Naive thymus-derived CD4-positive, alpha-beta T cell (primary cell): ENCODE data around the gene TAPBP. TPM values are rescaled to one million over a fixed set of nuclear protein-coding genes. Genes with fewer than 3 reads are reported as not detected.
A peak's percentile ranks its signal among the peaks of the same experiment; 100 is the strongest.

Experiments used
- ATAC-seq: fragments of 150-1000 bp; cut with Tn5 transposase; 2 replicates; pipeline ENCODE4 v1.10.0; 2021; ENCODE audit warnings: mild to moderate bottlenecking, moderate library complexity
- CTCF ChIA-PET: fragments of 350-600 bp; sonication (Branson Sonifier 250); formaldehyde crosslinking; loops from one replicate; lab custom pipeline; 2021; ENCODE audit warnings: antibody characterized with exemption; lab: Charles Lee
- POLR2A ChIA-PET: fragments of 350-600 bp; sonication (Branson Sonifier 250); formaldehyde crosslinking; loops from one replicate; lab custom pipeline; 2021; ENCODE audit warnings: antibody characterized with exemption, inconsistent platforms; lab: Charles Lee
- DNase-seq, 9 donors: peaks; one replicate each; pipeline versions ENCODE4 v3.0.0 to v3.0.0-alpha.2; 2020 to 2022; ENCODE audit warnings: mixed read lengths in 1 of 9
- H3K27ac ChIP-seq: one replicate; pipeline ENCODE4 v1.7.0; 2013; ENCODE audit warnings: mild to moderate bottlenecking, low read depth, low read length, moderate library complexity
- H3K27me3 ChIP-seq, 2 donors: one replicate each; pipeline ENCODE4 v1.7.0; 2013; ENCODE audit warnings: low read length in 2 of 2, mild to moderate bottlenecking in 2 of 2, moderate library complexity in 2 of 2; ENCODE audit not compliant: control insufficient read depth in 2 of 2, insufficient read depth in 2 of 2
- H3K36me3 ChIP-seq, 3 experiments: 1 replicate in 2 of 3; 2 replicates in 1 of 3; pipeline ENCODE4 v1.7.0; 2013; ENCODE audit warnings: low read length in 3 of 3, mild to moderate bottlenecking in 3 of 3, moderate library complexity in 1 of 3; ENCODE audit not compliant: insufficient read depth in 3 of 3, control insufficient read depth in 2 of 3
- H3K4me1 ChIP-seq, 2 donors: one replicate each; pipeline ENCODE4 v1.7.0; 2013; ENCODE audit warnings: low read length in 2 of 2, mild to moderate bottlenecking in 2 of 2, moderate library complexity in 1 of 2; ENCODE audit not compliant: control insufficient read depth in 2 of 2, insufficient read depth in 2 of 2
- H3K4me3 ChIP-seq: 2 replicates; pipeline ENCODE4 v1.7.0; 2013; ENCODE audit warnings: mild to moderate bottlenecking, low read length
- H3K9me3 ChIP-seq, 3 experiments: 1 replicate in 2 of 3; 2 replicates in 1 of 3; pipeline ENCODE4 v1.7.0; 2013; ENCODE audit warnings: low read length in 3 of 3; ENCODE audit not compliant: control insufficient read depth in 2 of 3
- H3K27ac Mint-ChIP-seq, 9 donors: one replicate each; pipeline ENCODE4 v1.8.0; 2020 to 2022; ENCODE audit warnings: mixed read lengths in 9 of 9, mild to moderate bottlenecking in 8 of 9, moderate library complexity in 5 of 9, inconsistent platforms in 2 of 9
- H3K27me3 Mint-ChIP-seq, 5 donors: one replicate each; pipeline ENCODE4 v1.8.0; 2021 to 2022; ENCODE audit warnings: mixed read lengths in 5 of 5, mild to moderate bottlenecking in 1 of 5
- H3K36me3 Mint-ChIP-seq, 5 donors: one replicate each; pipeline ENCODE4 v1.8.0; 2020 to 2022; ENCODE audit warnings: mixed read lengths in 5 of 5, mild to moderate bottlenecking in 3 of 5, inconsistent platforms in 1 of 5
- H3K4me1 Mint-ChIP-seq, 7 donors: one replicate each; pipeline ENCODE4 v1.8.0; 2020 to 2022; ENCODE audit warnings: mixed read lengths in 7 of 7, mild to moderate bottlenecking in 3 of 7, inconsistent platforms in 1 of 7
- H3K4me3 Mint-ChIP-seq, 10 donors: one replicate each; pipeline ENCODE4 v1.8.0; 2020 to 2022; ENCODE audit warnings: mild to moderate bottlenecking in 10 of 10, mixed read lengths in 10 of 10, moderate library complexity in 6 of 10, inconsistent platforms in 2 of 10
- H3K9me3 Mint-ChIP-seq, 11 donors: one replicate each; pipeline ENCODE4 v1.8.0; 2020 to 2022; ENCODE audit warnings: mixed read lengths in 11 of 11, mild to moderate bottlenecking in 4 of 11, inconsistent platforms in 1 of 11, moderate library complexity in 1 of 11
- intact Hi-C, 2 donors: fragments of 100-400 bp; cut with micrococcal nuclease; formaldehyde crosslinking; loops; one replicate each; pipeline ENCODE4 v1.15.1; 2023
- polyA plus RNA-seq, 2 donors: library from polyadenylated mRNA; unstranded; fragments of 300-500 nt; fragmentation: Illumina TruSeq; gene quantifications; one replicate each; pipeline ENCODE4 v1.2.3, GENCODE V29; 2021
- total RNA-seq, 6 experiments: library from RNA in 5 of 6; stranded (reverse) in 5 of 6; gene quantifications; 1 replicate in 5 of 6; 2 replicates in 1 of 6; pipeline ENCODE4 v1.2.3 and lab custom pipeline; 2021 to 2026

The TAPBP gene
- total and polyA plus RNA-seq, 7 experiments from 2014 or later: 196 to 386 (median 287) TPM

- Mint-ChIP-seq H3K4me3 (peak overlapping the region; percentile 81 to 100 (median 98)), H3K27ac (peak overlapping the region; percentile 89 to 99 (median 97)), H3K27me3 (peaks cover 0 to 4% (median 0%) of the 10 kb centered on the region in 5 donors), H3K4me1 (peaks cover 29 to 54% (median 48%) of the 10 kb centered on the region in 7 donors), H3K36me3 (peaks cover 4 to 25% (median 15%) of the 10 kb centered on the region in 5 donors), H3K9me3 (peaks cover 0 to 2% (median 0%) of the 10 kb centered on the region in 11 donors)
- peaks cover 36 to 37% of the 10 kb centered on the region in 2 donors for H3K4me1 ChIP-seq
- H3K4me3 ChIP-seq: peak overlapping the region; percentile 64
- no peaks in the 10 kb centered on the region for H3K9me3 ChIP-seq
- intact Hi-C loops: no loop called here
- POLR2A ChIA-PET: interaction anchor here (1.5 kb wide), 1 partner anchor 23 kb away, joined by 7 read pairs; no protein-coding TSS in a partner anchor
- DNase-seq (no peak), ATAC-seq (no peak)
- no peaks in the 10 kb centered on the region for H3K27me3 ChIP-seq
- peak overlapping the region; percentile 84 for H3K27ac ChIP-seq
- peaks cover 13 to 29% (median 20%) of the 10 kb centered on the region in 3 experiments for H3K36me3 ChIP-seq
- CTCF ChIA-PET: interaction anchor here (1.1 kb wide), 1 partner anchor 101 kb away, joined by 3 read pairs; no protein-coding TSS in a partner anchor
Measured at GRCh38 chr6:33324125-33324524, 10.2 kb upstream of the TAPBP start.

- peaks cover 6 to 30% (median 17%) of the 10 kb centered on the region in 5 donors for H3K36me3 Mint-ChIP-seq
- peaks cover 34 to 59% (median 53%) of the 10 kb centered on the region in 7 donors for H3K4me1 Mint-ChIP-seq
- H3K36me3 ChIP-seq: peaks cover 13 to 34% (median 22%) of the 10 kb centered on the region in 3 experiments
- H3K9me3 ChIP-seq: no peaks in the 10 kb centered on the region
- intact Hi-C loops: loop anchor here (1.0 kb wide), 13 partner anchors 9 to 131 kb away; partner anchors contain the start of genes KIFC1 (in 2 of the 2), PFDN6 (in 2 of the 2), TAPBP (in 2 of the 2) and VPS52 (in 2 of the 2)
- ATAC-seq (no peak), DNase-seq (peak in 1 of 9 donors; percentile 26)
- no peaks in the 10 kb centered on the region for H3K27me3 ChIP-seq
- peaks cover 0 to 2% (median 0%) of the 10 kb centered on the region in 11 donors for H3K9me3 Mint-ChIP-seq
- CTCF ChIA-PET: interaction anchor here (0.7 to 1.1 kb wide), 2 partner anchors 102 to 1782 kb away, joined by 3 read pairs; partner anchors contain the start of gene DDX39B
- POLR2A ChIA-PET: interaction anchor here (0.6 to 1.5 kb wide), 2 partner anchors 22 to 251 kb away, joined by 3 to 7 read pairs; no protein-coding TSS in a partner anchor
- H3K4me1 ChIP-seq: peaks cover 41% of the 10 kb centered on the region in 2 donors
- peak overlapping the region; percentile 84 for H3K27ac ChIP-seq
- peak overlapping the region; percentile 89 to 99 (median 97) for H3K27ac Mint-ChIP-seq
- H3K27me3 Mint-ChIP-seq: peaks cover 0 to 4% (median 0%) of the 10 kb centered on the region in 5 donors
- peak overlapping the region; percentile 64 for H3K4me3 ChIP-seq
- H3K4me3 Mint-ChIP-seq: peak overlapping the region; percentile 81 to 100 (median 98)
Measured at GRCh38 chr6:33323623-33323948, 9.7 kb upstream of the TAPBP start.

- intact Hi-C loops: no loop called here
- Histone ChIP-seq H3K4me3 (peak overlapping the region; percentile 64), H3K9me3 (no peaks in the 10 kb centered on the region), H3K27me3 (no peaks in the 10 kb centered on the region), H3K36me3 (peaks cover 13 to 36% (median 22%) of the 10 kb centered on the region in 3 experiments), H3K4me1 (peaks cover 53 to 54% of the 10 kb centered on the region in 2 donors), H3K27ac (peak overlapping the region; percentile 84)
- Mint-ChIP-seq H3K4me3 (peak overlapping the region; percentile 81 to 100 (median 90)), H3K9me3 (peaks cover 0 to 3% (median 0%) of the 10 kb centered on the region in 11 donors), H3K27ac (peak overlapping the region in 7 of 9 donors; percentile 40 to 89 (median 76)), H3K36me3 (peaks cover 8 to 37% (median 18%) of the 10 kb centered on the region in 5 donors), H3K27me3 (peaks cover 0 to 4% (median 0%) of the 10 kb centered on the region in 5 donors), H3K4me1 (peaks cover 47 to 80% (median 73%) of the 10 kb centered on the region in 7 donors)
- POLR2A ChIA-PET: interaction anchor here (0.7 to 4.4 kb wide), 2 partner anchors 9 to 72 kb away, joined by 3 to 17 read pairs; no protein-coding TSS in a partner anchor
- DNase-seq: no peak
- no peak for ATAC-seq
- CTCF ChIA-PET: interaction anchor here (0.6 to 1.6 kb wide), 3 partner anchors 22 to 170 kb away, joined by 3 to 8 read pairs (median 3); partner anchors contain the start of gene RGL2
Measured at GRCh38 chr6:33321227-33321626, 7.3 kb upstream of the TAPBP start.

- Mint-ChIP-seq H3K4me3 (peak overlapping the region; percentile 81 to 100 (median 94)), H3K4me1 (peaks cover 52 to 83% (median 78%) of the 10 kb centered on the region in 7 donors), H3K9me3 (peaks cover 0 to 3% (median 0%) of the 10 kb centered on the region in 11 donors), H3K36me3 (peaks cover 8 to 37% (median 18%) of the 10 kb centered on the region in 5 donors), H3K27me3 (peaks cover 0 to 4% (median 0%) of the 10 kb centered on the region in 5 donors), H3K27ac (peak overlapping the region in 8 of 9 donors; percentile 62 to 97 (median 74))
- Histone ChIP-seq H3K36me3 (peaks cover 13 to 36% (median 22%) of the 10 kb centered on the region in 3 experiments), H3K9me3 (no peaks in the 10 kb centered on the region), H3K4me3 (no peak overlapping the region), H3K27me3 (no peaks in the 10 kb centered on the region), H3K4me1 (peaks cover 53 to 58% of the 10 kb centered on the region in 2 donors), H3K27ac (peak overlapping the region; percentile 84)
- intact Hi-C loops: no loop called here
- POLR2A ChIA-PET: interaction anchor here (0.7 to 4.4 kb wide), 3 partner anchors 9 to 71 kb away, joined by 3 to 17 read pairs (median 4); partner anchors contain the start of gene B3GALT4
- CTCF ChIA-PET: interaction anchor here (0.6 to 1.6 kb wide), 3 partner anchors 21 to 171 kb away, joined by 3 to 8 read pairs (median 3); partner anchors contain the start of gene RGL2
- ATAC-seq (no peak), DNase-seq (no peak)
Measured at GRCh38 chr6:33320315-33321181, 6.7 kb upstream of the TAPBP start.

GRCh38 chr6:33319939-33320314 is 6.0 kb upstream of the TAPBP start:
- Mint-ChIP-seq H3K4me3 (peak overlapping the region; percentile 63 to 100 (median 90)), H3K9me3 (peaks cover 0 to 3% (median 0%) of the 10 kb centered on the region in 11 donors), H3K4me1 (peaks cover 53 to 89% (median 82%) of the 10 kb centered on the region in 7 donors), H3K27ac (peak overlapping the region in 8 of 9 donors; percentile 43 to 97 (median 70)), H3K27me3 (peaks cover 0 to 4% (median 0%) of the 10 kb centered on the region in 5 donors), H3K36me3 (peaks cover 8 to 37% (median 18%) of the 10 kb centered on the region in 5 donors)
- Histone ChIP-seq H3K4me3 (no peak overlapping the region), H3K36me3 (peaks cover 13 to 36% (median 22%) of the 10 kb centered on the region in 3 experiments), H3K27me3 (no peaks in the 10 kb centered on the region), H3K4me1 (peaks cover 59 to 63% of the 10 kb centered on the region in 2 donors), H3K9me3 (no peaks in the 10 kb centered on the region), H3K27ac (peak overlapping the region; percentile 84)
- DNase-seq: no peak
- intact Hi-C loops: loop anchor here (5.0 to 10.0 kb wide), 2 partner anchors 212 to 915 kb away; partner anchors contain the start of gene HMGA1 (in 1 of the 2)
- no peak for ATAC-seq
- ChIA-PET CTCF (interaction anchor here (1.6 kb wide), 1 partner anchor 25 kb away, joined by 8 read pairs; no protein-coding TSS in a partner anchor), POLR2A (interaction anchor here (0.8 to 4.4 kb wide), 4 partner anchors 21 to 70 kb away, joined by 4 to 37 read pairs (median 25); partner anchors contain the start of genes B3GALT4, RGL2, RPS18 and VPS52)
